Subcutaneous abdominal adipose tissue (tissue), 5 donors: ENCODE measurements around the gene KRT79.

Experiments used
- H3K27ac ChIP-seq: one replicate; pipeline ENCODE4 v1.7.0; 2013; ENCODE audit warnings: low read depth, mild to moderate bottlenecking, inconsistent platforms, low read length, moderate library complexity
- H3K27me3 ChIP-seq, 5 donors: one replicate each; pipeline ENCODE4 v1.7.0; 2013; ENCODE audit warnings: low read length in 5 of 5, inconsistent platforms in 1 of 5; ENCODE audit not compliant: control insufficient read depth in 5 of 5, insufficient read depth in 4 of 5
- H3K36me3 ChIP-seq, 5 donors: one replicate each; pipeline ENCODE4 v1.7.0; 2013; ENCODE audit warnings: low read length in 5 of 5; ENCODE audit not compliant: control insufficient read depth in 5 of 5, insufficient read depth in 5 of 5
- H3K4me1 ChIP-seq, 5 donors: one replicate each; pipeline ENCODE4 v1.7.0; 2013; ENCODE audit warnings: low read length in 5 of 5, mild to moderate bottlenecking in 3 of 5, moderate library complexity in 1 of 5; ENCODE audit not compliant: control insufficient read depth in 5 of 5, insufficient read depth in 5 of 5
- H3K4me3 ChIP-seq, 5 donors: one replicate each; pipeline ENCODE4 v1.7.0; 2013; ENCODE audit warnings: low read length in 5 of 5, low read depth in 1 of 5
- H3K9ac ChIP-seq, 5 donors: one replicate each; pipeline ENCODE4 v1.7.0; 2013; ENCODE audit warnings: low read length in 5 of 5, mild to moderate bottlenecking in 4 of 5, moderate library complexity in 3 of 5
- H3K9me3 ChIP-seq, 5 donors: one replicate each; pipeline ENCODE4 v1.7.0; 2013; ENCODE audit warnings: low read length in 5 of 5; ENCODE audit not compliant: control insufficient read depth in 5 of 5
- donor health status: healthy.
- donor health status: healthy.
- donor health status: healthy.
- donor health status: healthy.
- donor health status: healthy.

Gene KRT79

DNA sequence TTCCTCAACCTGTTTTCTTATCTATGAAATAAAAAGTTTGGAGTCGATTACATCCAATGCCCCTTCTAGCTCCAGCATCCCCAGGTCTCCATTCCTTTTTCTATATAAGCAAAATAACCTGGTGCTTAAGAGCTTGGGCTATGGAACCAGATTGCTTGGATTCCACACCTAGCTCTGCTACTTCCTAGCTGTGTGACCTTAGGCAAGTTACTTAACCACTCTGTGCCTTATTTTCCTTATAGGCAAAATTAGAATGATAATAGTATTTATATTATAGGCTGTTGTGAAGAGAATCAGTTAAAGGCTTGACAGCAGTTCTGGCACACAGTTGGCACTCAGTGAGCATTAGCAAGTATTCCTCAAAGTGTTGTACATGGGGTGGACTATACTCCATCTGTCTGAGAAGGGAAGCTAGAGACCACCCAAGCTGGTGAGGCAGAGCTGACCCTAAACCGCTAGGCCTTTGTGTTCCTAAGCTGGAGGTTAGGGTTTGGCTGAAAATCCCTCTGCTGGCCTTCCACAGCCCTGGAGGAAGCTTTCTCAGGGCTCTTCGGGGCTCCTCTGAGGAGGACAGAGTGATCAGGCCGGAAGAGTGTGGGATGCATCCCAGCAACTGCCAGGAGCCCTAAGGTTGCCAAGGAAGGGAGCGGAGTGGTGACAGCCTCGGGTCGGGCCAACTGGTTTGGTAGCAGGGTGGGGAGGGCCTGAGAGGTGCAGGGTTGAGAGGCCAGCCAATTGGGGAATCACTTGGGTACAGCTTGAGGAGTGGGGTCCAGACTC, 14.2 kb downstream of the KRT79 start:
- no peaks in the 10 kb centered on the region for H3K36me3 ChIP-seq
- peaks cover 4 to 22% (median 6%) of the 10 kb centered on the region in 5 donors for H3K27me3 ChIP-seq
- H3K4me3 ChIP-seq, result no peak overlapping the region
- H3K9me3 ChIP-seq, result no peaks in the 10 kb centered on the region
- H3K27ac ChIP-seq, result no peak overlapping the region
- no peak overlapping the region for H3K9ac ChIP-seq
- peaks cover 0 to 4% (median 0%) of the 10 kb centered on the region in 5 donors for H3K4me1 ChIP-seq

DNA sequence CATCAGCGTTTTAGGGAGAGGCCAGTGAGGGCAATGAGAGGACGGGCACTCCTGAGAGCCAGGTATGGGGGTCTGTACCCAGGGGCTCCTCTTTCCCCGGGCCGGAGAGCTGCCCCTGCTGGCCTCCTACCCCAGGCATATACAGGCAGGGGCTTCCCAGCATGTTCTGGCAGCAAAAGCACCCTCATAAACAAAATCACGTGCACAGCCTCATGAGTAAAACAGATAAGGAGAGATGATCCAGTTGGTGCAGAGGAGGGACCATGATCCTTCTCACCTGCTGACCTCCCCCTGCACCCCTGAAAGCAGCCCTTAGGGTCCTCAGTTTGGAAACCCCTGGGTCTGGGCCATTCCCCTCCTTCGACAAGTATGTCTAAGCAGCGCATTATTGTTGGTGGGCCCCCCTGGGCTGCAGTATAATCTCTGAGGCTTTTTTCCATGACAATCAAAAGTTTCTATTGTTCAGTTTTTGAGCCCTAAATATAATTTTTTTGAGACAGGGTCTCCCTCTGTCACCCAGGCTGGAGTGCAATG, 15.2 kb downstream of the KRT79 start:
- Histone ChIP-seq H3K36me3 (no peaks in the 10 kb centered on the region), H3K27me3 (peaks cover 4 to 22% (median 6%) of the 10 kb centered on the region in 5 donors), H3K4me1 (peaks cover 0 to 4% (median 0%) of the 10 kb centered on the region in 5 donors), H3K27ac (no peak overlapping the region), H3K9me3 (no peaks in the 10 kb centered on the region), H3K9ac (no peak overlapping the region), H3K4me3 (no peak overlapping the region)

DNA sequence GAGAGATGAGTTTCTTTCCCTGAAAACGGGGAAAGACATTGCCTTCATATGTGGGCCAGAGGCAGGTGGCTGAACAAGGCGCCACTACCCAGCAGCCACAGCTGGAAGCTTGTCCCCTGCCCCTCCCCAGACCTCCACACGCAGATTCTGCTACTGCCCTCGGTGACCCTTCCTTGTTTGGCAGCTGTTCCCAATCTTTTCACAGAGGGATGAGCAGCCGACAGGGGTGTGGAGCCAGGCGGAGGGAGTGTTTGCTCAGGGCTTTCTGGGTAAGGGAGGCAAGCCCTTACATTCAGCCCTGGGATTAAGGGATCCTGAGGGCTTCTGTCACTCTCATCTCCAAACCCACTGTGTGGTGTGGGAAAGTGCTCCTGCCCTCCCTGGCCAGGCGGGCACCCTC, 15.7 kb downstream of the KRT79 start:
- H3K4me3 ChIP-seq, result no peak overlapping the region
- peaks cover 4 to 22% (median 6%) of the 10 kb centered on the region in 5 donors for H3K27me3 ChIP-seq
- H3K9me3 ChIP-seq, result no peaks in the 10 kb centered on the region
- no peak overlapping the region for H3K9ac ChIP-seq
- no peaks in the 10 kb centered on the region for H3K36me3 ChIP-seq
- no peak overlapping the region for H3K27ac ChIP-seq
- H3K4me1 ChIP-seq, result peaks cover 0 to 4% (median 0%) of the 10 kb centered on the region in 5 donors

DNA sequence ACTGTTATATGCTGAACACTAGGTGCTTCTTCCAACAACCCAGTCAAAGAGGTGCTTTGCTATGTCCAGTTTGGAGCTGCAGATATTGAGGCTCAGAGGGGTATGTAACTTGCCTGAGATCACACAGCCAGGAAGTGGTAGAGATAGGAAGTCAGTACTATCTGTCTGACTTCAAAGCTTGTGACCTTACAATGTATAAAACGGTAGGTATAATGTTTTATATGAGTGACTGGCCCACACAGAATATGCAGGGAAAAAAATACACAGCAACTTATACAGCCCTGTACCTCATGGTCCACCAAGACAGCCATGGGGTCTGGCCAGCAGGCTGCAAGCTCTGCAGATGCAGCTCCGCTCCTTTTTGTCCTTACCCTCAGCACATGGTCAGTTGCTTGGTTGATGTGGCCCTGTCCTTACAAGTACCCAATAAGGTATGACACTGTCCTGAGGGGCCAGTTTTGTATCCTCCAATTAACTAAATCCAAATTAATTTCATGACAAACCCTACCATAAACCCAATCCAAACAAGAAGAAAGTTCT, 16.3 kb downstream of the KRT79 start:
- H3K4me1 ChIP-seq, result peaks cover 0 to 4% (median 0%) of the 10 kb centered on the region in 5 donors
- no peak overlapping the region for H3K27ac ChIP-seq
- no peaks in the 10 kb centered on the region for H3K9me3 ChIP-seq
- peaks cover 4 to 22% (median 6%) of the 10 kb centered on the region in 5 donors for H3K27me3 ChIP-seq
- H3K36me3 ChIP-seq, result no peaks in the 10 kb centered on the region
- no peak overlapping the region for H3K9ac ChIP-seq
- no peak overlapping the region for H3K4me3 ChIP-seq

DNA sequence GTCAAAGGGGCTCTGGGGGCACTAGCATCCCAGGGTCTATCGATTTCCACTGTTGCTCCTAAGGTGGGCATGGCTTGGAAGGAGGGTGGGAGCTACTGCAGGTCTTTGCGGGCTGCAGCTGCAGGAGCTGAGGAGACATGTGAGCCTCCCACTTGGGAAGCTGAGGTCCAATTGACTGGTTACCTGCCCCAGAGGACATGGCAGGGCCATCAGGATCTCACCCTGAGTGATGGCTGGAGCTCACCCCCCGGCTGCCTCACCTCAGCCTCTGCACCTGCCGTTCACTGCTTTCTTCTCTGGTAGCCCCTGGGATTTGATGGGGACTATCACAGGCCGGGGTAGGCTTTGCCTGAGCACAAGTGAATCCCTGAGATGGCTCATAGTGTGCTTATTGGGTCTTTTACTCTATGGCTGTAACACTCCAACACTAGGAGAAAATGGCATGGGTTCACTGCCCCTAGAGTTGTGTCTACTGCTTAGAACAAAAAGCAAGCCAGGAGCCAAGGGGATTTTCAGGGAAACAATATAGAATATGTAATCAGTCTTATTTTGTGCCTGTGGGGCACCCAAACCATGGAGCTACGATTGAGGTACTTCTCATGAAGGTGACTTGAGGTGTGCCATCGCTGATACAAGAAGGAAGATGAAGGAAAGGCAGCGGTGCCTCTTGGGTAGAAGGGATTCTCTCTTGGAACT, 17.0 kb downstream of the KRT79 start:
- H3K36me3 ChIP-seq, result no peaks in the 10 kb centered on the region
- peaks cover 4 to 22% (median 6%) of the 10 kb centered on the region in 5 donors for H3K27me3 ChIP-seq
- H3K4me3 ChIP-seq, result no peak overlapping the region
- no peaks in the 10 kb centered on the region for H3K9me3 ChIP-seq
- no peak overlapping the region for H3K9ac ChIP-seq
- peaks cover 0 to 2% (median 0%) of the 10 kb centered on the region in 5 donors for H3K4me1 ChIP-seq
- no peak overlapping the region for H3K27ac ChIP-seq

DNA sequence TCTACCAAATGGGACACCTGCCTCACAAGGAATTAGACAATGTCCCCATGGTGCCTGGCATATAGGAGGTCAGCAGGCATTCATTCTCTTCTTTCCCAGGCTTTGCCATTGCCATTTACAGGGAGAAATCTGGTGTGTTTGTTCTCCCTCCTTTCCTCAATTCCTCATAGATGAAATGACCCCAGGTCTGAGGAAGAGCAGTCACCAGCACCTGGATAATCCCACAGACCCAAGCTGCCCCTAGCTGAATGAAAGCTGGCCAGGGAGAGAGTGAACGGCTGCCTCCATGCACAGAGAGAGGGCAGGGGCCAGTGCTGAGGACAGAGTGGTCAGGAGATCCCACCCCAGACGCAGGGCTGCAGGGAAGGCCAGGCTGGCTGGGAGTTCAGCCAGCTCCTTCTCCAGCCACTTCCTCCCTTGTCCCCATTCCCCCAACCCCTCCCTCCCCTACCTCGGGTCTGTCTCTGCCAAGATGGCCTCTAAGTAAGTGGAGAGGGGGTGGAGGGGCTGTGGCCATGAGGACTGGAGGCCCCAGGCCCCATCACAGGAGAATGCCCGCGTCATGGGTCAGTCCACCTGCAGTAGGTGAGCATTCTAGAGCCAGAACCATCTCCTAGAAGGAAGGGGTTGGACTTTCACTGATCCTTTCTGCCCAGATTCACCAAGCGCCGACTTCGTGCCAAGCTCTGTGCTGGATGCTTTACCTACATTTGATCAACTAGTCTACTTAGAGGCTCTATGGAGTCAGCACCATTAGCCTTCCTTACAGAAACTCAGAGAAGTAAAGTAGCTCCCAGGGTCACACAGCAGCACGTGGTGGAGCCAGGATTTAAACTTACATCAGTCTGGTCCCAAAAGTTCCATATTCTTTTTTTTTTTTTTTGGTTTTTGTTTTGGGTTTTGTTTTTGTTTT, 18.2 kb downstream of the KRT79 start:
- no peaks in the 10 kb centered on the region for H3K9me3 ChIP-seq
- H3K9ac ChIP-seq, result no peak overlapping the region
- no peaks in the 10 kb centered on the region for H3K4me1 ChIP-seq
- no peak overlapping the region for H3K27ac ChIP-seq
- H3K27me3 ChIP-seq, result peaks cover 4 to 22% (median 6%) of the 10 kb centered on the region in 5 donors
- H3K36me3 ChIP-seq, result no peaks in the 10 kb centered on the region
- no peak overlapping the region for H3K4me3 ChIP-seq

DNA sequence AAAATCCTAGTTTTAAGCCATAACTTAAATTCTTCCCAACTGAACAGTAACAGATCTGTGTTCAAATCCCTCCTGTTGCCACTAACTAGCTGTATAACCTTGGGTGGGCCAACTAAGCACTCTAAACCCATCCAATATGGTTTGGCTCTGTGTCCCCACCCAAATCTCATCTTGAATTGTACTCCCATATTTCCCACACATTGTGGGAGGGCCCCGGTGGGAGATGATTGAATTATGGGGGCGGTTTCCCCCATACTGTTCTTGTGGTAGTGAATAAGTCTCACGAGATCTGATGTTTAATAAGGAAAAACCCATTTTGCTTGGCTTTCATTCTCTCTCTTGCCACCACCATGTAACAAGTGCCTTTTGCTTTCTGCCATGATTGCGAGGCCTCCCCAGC, 18.9 kb downstream of the KRT79 start:
- Histone ChIP-seq H3K4me1 (no peaks in the 10 kb centered on the region), H3K27me3 (peaks cover 2 to 22% (median 4%) of the 10 kb centered on the region in 5 donors), H3K4me3 (no peak overlapping the region), H3K9me3 (no peaks in the 10 kb centered on the region), H3K27ac (no peak overlapping the region), H3K9ac (no peak overlapping the region), H3K36me3 (no peaks in the 10 kb centered on the region)

DNA sequence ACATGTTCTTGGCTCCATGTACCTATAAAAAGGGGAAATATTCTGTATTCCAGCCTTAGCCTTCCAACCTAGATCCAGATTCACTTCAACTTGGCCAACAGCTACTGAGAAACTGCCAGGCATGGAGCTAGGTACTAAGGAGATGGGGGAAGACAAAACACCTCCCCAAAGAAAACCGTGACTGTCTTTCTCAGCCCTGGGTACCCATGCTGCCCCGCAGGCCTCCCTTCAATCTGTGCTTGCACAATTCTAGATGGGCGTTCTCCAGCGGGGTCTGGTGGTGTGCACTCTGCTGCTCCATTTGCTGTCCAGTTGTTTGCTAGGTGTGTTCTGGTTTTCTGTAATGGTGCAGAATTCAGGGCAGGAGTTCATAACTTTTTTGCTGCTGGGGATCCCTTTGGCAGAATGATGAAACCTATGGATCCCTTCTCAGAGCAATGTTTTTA, 19.4 kb downstream of the KRT79 start:
- no peak overlapping the region for H3K27ac ChIP-seq
- H3K4me1 ChIP-seq, result no peaks in the 10 kb centered on the region
- no peak overlapping the region for H3K9ac ChIP-seq
- H3K36me3 ChIP-seq, result no peaks in the 10 kb centered on the region
- H3K9me3 ChIP-seq, result no peaks in the 10 kb centered on the region
- peaks cover 0 to 22% (median 4%) of the 10 kb centered on the region in 5 donors for H3K27me3 ChIP-seq
- no peak overlapping the region for H3K4me3 ChIP-seq

DNA sequence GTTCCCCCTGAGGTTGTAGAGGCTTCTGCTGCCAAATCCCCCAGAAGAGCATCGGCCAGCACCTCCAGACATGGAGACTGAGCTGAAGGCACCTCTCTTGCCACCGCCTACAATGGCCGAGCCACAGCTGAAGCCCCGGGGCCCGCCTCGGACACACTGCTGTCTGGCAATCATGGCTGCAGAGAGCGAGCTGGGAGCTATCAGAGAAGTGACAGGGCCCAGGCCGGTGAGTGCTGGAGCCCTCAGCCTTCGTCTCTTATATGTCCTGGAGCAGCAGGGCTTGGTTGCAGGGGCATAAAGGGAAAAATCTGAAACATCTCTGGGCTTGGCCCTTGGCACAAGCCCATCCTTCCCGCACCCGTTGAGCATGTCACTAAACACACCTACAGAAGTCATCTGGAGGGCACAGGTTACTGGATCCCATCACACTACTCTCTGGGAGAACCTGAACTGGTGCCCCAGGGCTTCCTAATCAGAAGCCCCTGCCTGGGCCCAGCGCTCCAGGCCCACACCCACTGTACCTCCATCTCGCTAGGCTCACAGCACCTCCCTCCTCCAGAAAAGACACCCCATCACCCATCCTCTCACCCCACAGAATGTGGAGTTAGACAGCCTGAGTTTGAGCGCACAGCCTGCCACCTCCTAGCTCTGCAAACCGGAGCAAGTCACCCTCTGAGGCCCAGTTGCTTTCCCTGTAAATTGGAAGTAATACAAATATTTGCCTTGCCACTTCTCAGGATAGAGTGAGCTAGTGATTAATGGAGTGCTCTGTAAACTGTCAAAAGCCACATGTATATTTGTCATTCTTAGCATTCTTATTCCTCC, 20.0 kb downstream of the KRT79 start, which contains the start of gene KRT4:
Gene KRT4, minus strand, starts transcription at position 232 of the 825 bp plus-strand sequence. Its CDS starts 58 bp downstream, at position 174.
- Histone ChIP-seq H3K9ac (no peak within 1 kb of the TSS), H3K27ac (no peak within 1 kb of the TSS), H3K27me3 (peaks cover 0 to 21% (median 4%) of the 10 kb centered on the region in 5 donors), H3K4me1 (no peaks in the 10 kb centered on the region), H3K36me3 (no peaks in the 10 kb centered on the region), H3K9me3 (no peaks in the 10 kb centered on the region), H3K4me3 (no peak within 1 kb of the TSS)
